Hepatocyte (in vitro differentiated cells): ENCODE measurements around the gene ADCY1. TPM values are rescaled to one million over a fixed set of nuclear protein-coding genes. Genes with fewer than 3 reads are reported as not detected.

Experiments
- DNase-seq: peaks from one replicate; pipeline ENCODE4 v3.0.0-alpha.2; 2016; ENCODE audit warnings: low spot score
- H2AFZ ChIP-seq: fragments of 200-600 bp; sonication (generic); 2 replicates; pipeline ENCODE4 v1.6.0; 2016; ENCODE audit warnings: antibody characterized with exemption, mild to moderate bottlenecking
- H3K27ac ChIP-seq: fragments of 200-600 bp; sonication (generic); 2 replicates; pipeline ENCODE4 v1.5.1; 2016; ENCODE audit warnings: mild to moderate bottlenecking
- H3K27me3 ChIP-seq: fragments of 200-600 bp; sonication (generic); 2 replicates; pipeline ENCODE4 v1.6.1; 2016
- H3K36me3 ChIP-seq: fragments of 200-600 bp; sonication (generic); replicated peaks from 2 replicates; pipeline ENCODE4 v1.5.1; 2016; ENCODE audit warnings: low read depth; ENCODE audit not compliant: insufficient read depth
- H3K4me1 ChIP-seq: fragments of 200-600 bp; sonication (generic); 2 replicates; pipeline ENCODE4 v1.5.1; 2016; ENCODE audit warnings: mild to moderate bottlenecking, moderate library complexity; ENCODE audit not compliant: insufficient read depth
- H3K4me2 ChIP-seq: fragments of 200-600 bp; sonication (generic); 2 replicates; pipeline ENCODE4 v1.6.0; 2016
- H3K4me3 ChIP-seq: fragments of 200-600 bp; sonication (generic); 2 replicates; pipeline ENCODE4 v1.5.1; 2016; ENCODE audit warnings: mild to moderate bottlenecking
- H3K79me2 ChIP-seq: fragments of 200-600 bp; sonication (generic); 2 replicates; pipeline ENCODE4 v1.6.0; 2017; ENCODE audit warnings: mild to moderate bottlenecking
- H3K9me2 ChIP-seq: fragments of 200-600 bp; sonication (generic); replicated peaks from 2 replicates; pipeline ENCODE4 v1.6.0; 2017; ENCODE audit warnings: mild to moderate bottlenecking; ENCODE audit not compliant: insufficient read depth
- H3K9me3 ChIP-seq: fragments of 200-600 bp; sonication (generic); 2 replicates; pipeline ENCODE4 v1.5.1; 2016; ENCODE audit warnings: low read depth, mild to moderate bottlenecking
- H4K20me1 ChIP-seq: fragments of 200-600 bp; sonication (generic); 2 replicates; pipeline ENCODE4 v1.6.0; 2016; ENCODE audit warnings: mild to moderate bottlenecking; ENCODE audit not compliant: insufficient read depth, poor library complexity, severe bottlenecking
- CTCF ChIP-seq: fragments of 200-600 bp; sonication (generic); IDR thresholded peaks from 2 replicates; pipeline ENCODE4 v1.5.1; 2016; ENCODE audit warnings: antibody characterized with exemption, mild to moderate bottlenecking; ENCODE audit not compliant: poor library complexity
- EZH2 ChIP-seq: fragments of 200-600 bp; sonication (generic); IDR thresholded peaks from 2 replicates; pipeline ENCODE4 v1.6.1; 2016; ENCODE audit warnings: antibody characterized with exemption, mild to moderate bottlenecking, borderline replicate concordance
- EZH2phosphoT487 ChIP-seq: fragments of 200-600 bp; sonication (generic); IDR thresholded peaks from one replicate; pipeline ENCODE4 v1.6.1; 2018; ENCODE audit warnings: antibody characterized with exemption, mild to moderate bottlenecking, low read depth, moderate library complexity; ENCODE audit not compliant: unreplicated experiment, severe bottlenecking
- WGBS: methylation state at CpG from one replicate; pipeline ENCODE4 v1.1.6; 2016; ENCODE audit warnings: low lambda C conversion rate; ENCODE audit errors: missing lambda C conversion rate; 5-methylcytosine and 5-hydroxymethylcytosine counted together
- polyA plus RNA-seq: library from polyadenylated mRNA; unstranded; fragments of >200 nt; fragmentation: Nextera tagmentation; extraction: Ambion mirVana; gene quantifications from 2 replicates; pipeline ENCODE4 v1.2.1, GENCODE V29; 2016
- total RNA-seq: library from RNA; depleted of rRNA; stranded (reverse); fragments of >200 nt; gene quantifications from 2 replicates; pipeline ENCODE4 v1.2.3, GENCODE V29; 2014

Gene ADCY1
- total and polyA plus RNA-seq, 2 experiments from 2014 or later: 1.3 to 2.9 TPM

GRCh38 chr7:45662018-45662417, 87.8 kb downstream of the ADCY1 start:
- no peaks in the 10 kb centered on the region for H3K4me1 ChIP-seq
- no peaks in the 10 kb centered on the region for H3K27me3 ChIP-seq
- no peaks in the 10 kb centered on the region for H3K9me2 ChIP-seq
- no peaks in the 10 kb centered on the region for H4K20me1 ChIP-seq
- H2AFZ ChIP-seq: no peak overlapping the region
- no peak overlapping the region for H3K4me2 ChIP-seq
- 93% methylated on average over 6 of the region's 6 CpGs for WGBS
- no peaks in the 10 kb centered on the region for H3K79me2 ChIP-seq
- no peak for TF ChIP-seq EZH2
- TF ChIP-seq EZH2phosphoT487: no peak
- no peak for TF ChIP-seq CTCF
- H3K36me3 ChIP-seq: no peaks in the 10 kb centered on the region
- no peak for DNase-seq
- no peak overlapping the region for H3K27ac ChIP-seq
- H3K9me3 ChIP-seq: no peaks in the 10 kb centered on the region
- H3K4me3 ChIP-seq: no peak overlapping the region

GRCh38 chr7:45662540-45663166, 88.5 kb downstream of the ADCY1 start:
- H4K20me1 ChIP-seq: no peaks in the 10 kb centered on the region
- no peak overlapping the region for H2AFZ ChIP-seq
- H3K27me3 ChIP-seq: no peaks in the 10 kb centered on the region
- H3K9me2 ChIP-seq: no peaks in the 10 kb centered on the region
- H3K9me3 ChIP-seq: no peaks in the 10 kb centered on the region
- TF ChIP-seq EZH2: no peak
- TF ChIP-seq EZH2phosphoT487: no peak
- TF ChIP-seq CTCF: no peak
- H3K79me2 ChIP-seq: no peaks in the 10 kb centered on the region
- DNase-seq: no peak
- no peaks in the 10 kb centered on the region for H3K4me1 ChIP-seq
- no peaks in the 10 kb centered on the region for H3K36me3 ChIP-seq
- no peak overlapping the region for H3K27ac ChIP-seq
- 82% methylated on average over 14 of the region's 15 CpGs for WGBS
- no peak overlapping the region for H3K4me2 ChIP-seq
- no peak overlapping the region for H3K4me3 ChIP-seq

GRCh38 chr7:45663167-45663921, 89.2 kb downstream of the ADCY1 start:
- Histone ChIP-seq H3K4me3 (no peak overlapping the region), H3K79me2 (no peaks in the 10 kb centered on the region), H3K9me3 (no peaks in the 10 kb centered on the region), H3K4me2 (no peak overlapping the region), H3K9me2 (no peaks in the 10 kb centered on the region), H3K4me1 (no peaks in the 10 kb centered on the region), H3K27ac (no peak overlapping the region), H3K27me3 (no peaks in the 10 kb centered on the region), H2AFZ (no peak overlapping the region), H3K36me3 (no peaks in the 10 kb centered on the region), H4K20me1 (no peaks in the 10 kb centered on the region)
- peak; percentile 32 for DNase-seq
- WGBS: 83% methylated on average over 20 of the region's 20 CpGs
- no peak for TF ChIP-seq EZH2phosphoT487
- TF ChIP-seq EZH2: no peak
- TF ChIP-seq CTCF: peak; percentile 52
